ENCODE results near the gene TSHZ2.

- TF ChIP-seq CTCF (IDR thresholded peaks at IDR 0.05; ENCODE audit: insufficient read depth, low read depth, low read length) (no peak), EZH2 (IDR thresholded peaks at IDR 0.05; ENCODE audit: insufficient read depth, low read length) (no peak)
Observed at GRCh38 chr20:53365076-53365475, 392.9 kb downstream of the TSHZ2 start.

Data from astrocyte (in vitro differentiated cells and primary cell).